Cardiac muscle cell (in vitro differentiated cells and primary cell): Measurements from ENCODE around the gene CDIPT. TPM values are rescaled to one million over a fixed set of nuclear protein-coding genes. Genes with fewer than 3 reads are reported as not detected.
"Not testable (repeated sequence)": the region's sequence is repeated elsewhere in the genome, so short reads cannot be mapped to it uniquely, and the experiment has no call there.

Experiments used
- DNase-seq, 2 donors: peaks; one replicate each; pipeline versions ENCODE4 v3.0.0 to v3.0.0-alpha.2; 2010 to 2017; ENCODE audit warnings: low read depth in 1 of 2, low spot score in 1 of 2
- H3K27ac ChIP-seq: fragments of 200-600 bp; sonication (generic); 2 replicates; pipeline ENCODE4 v1.5.1; 2016
- H3K27me3 ChIP-seq: fragments of 200-600 bp; sonication (generic); 2 replicates; pipeline ENCODE4 v1.6.0; 2016; ENCODE audit warnings: control low read depth
- H3K36me3 ChIP-seq: fragments of 200-600 bp; sonication (generic); 2 replicates; pipeline ENCODE4 v1.5.1; 2016; ENCODE audit warnings: control low read depth
- H3K4me1 ChIP-seq: fragments of 200-600 bp; sonication (generic); 2 replicates; pipeline ENCODE4 v1.8.1; 2017; ENCODE audit warnings: low read depth, mild to moderate bottlenecking, mixed run types
- H3K4me3 ChIP-seq: fragments of 200-600 bp; sonication (generic); 2 replicates; pipeline ENCODE4 v1.5.1; 2016; ENCODE audit warnings: mild to moderate bottlenecking
- H3K9me3 ChIP-seq: fragments of 200-600 bp; sonication (generic); 2 replicates; pipeline ENCODE4 v1.5.1; 2017; ENCODE audit warnings: low read depth, mild to moderate bottlenecking, control low read depth
- CTCF ChIP-seq: IDR thresholded peaks from 2 replicates; pipeline ENCODE4 v1.5.1; 2012; ENCODE audit warnings: low read depth, mild to moderate bottlenecking, low read length
- polyA plus RNA-seq: library from polyadenylated mRNA; unstranded; fragments of >200 nt; fragmentation: Nextera tagmentation; extraction: Ambion mirVana; gene quantifications from 2 replicates; pipeline ENCODE4 v1.2.1, GENCODE V29; 2016
- total RNA-seq: library from RNA; depleted of rRNA; stranded (reverse); fragments of >200 nt; gene quantifications from 2 replicates; pipeline ENCODE4 v1.2.3, GENCODE V29; 2016

The CDIPT gene, protein sequence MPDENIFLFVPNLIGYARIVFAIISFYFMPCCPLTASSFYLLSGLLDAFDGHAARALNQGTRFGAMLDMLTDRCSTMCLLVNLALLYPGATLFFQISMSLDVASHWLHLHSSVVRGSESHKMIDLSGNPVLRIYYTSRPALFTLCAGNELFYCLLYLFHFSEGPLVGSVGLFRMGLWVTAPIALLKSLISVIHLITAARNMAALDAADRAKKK
- total RNA-seq, result 138 and 139 TPM in 2 replicates
- 144 TPM in 2 replicates for polyA plus RNA-seq

DNA sequence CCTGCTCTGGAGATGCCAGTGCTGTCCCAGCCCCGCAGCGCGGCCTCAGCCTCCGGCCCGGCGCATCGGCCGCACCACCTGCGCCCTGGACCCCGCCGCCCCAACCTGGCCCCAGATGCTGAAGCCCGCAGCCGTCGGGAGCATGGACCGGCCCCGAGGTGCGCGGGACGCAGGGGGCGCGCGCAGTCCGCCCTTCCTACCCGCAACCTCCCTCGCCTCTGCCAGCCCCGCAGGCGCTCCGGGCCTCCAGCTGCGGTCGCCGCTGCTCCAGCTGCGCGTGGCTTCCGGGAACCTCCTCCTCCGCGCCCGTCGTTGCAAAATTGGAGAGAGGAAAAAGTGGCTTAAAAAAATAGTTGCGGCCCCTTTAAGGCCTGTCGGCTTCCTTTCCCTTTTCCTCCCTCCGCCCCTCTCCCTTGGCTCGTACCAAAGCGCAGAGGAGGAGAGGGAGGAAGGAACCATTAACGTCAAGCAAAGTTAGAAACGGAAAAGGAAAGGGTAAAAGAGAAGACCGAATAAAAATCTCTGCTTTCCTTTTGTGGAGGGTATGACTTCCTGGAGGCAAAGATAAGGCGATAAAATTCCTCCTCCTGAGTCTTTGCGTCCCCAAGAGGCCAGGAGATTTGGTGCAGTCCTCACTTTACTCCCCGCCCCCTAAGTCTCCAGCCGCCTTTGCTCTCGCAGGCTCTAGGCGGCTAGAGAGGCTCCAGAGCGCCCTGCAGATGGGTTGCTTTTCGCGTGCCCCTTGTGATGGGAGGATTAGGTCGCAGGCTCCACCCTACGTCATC lies at the start of gene CDIPT:
TSS of gene CDIPT (minus strand) at position 343 of the 785 bp plus-strand sequence. CDS start 369 bp downstream, outside the sequence.
- peak; percentile 51 for TF ChIP-seq CTCF
- peak; percentile 97 to 99 for DNase-seq

GRCh38 chr16:29912087-29912486 lies 49.1 kb upstream of the CDIPT start:
- Histone ChIP-seq H3K4me1 (no peaks in the 10 kb centered on the region), H3K9me3 (no peaks in the 10 kb centered on the region), H3K27ac (no peak overlapping the region), H3K4me3 (no peak overlapping the region), H3K27me3 (no peaks in the 10 kb centered on the region), H3K36me3 (no peaks in the 10 kb centered on the region)
- TF ChIP-seq CTCF, result no peak
- DNase-seq, result no peak

More for the DNA sequence above, at the start of gene CDIPT:
- Histone ChIP-seq H3K36me3 (peaks cover 5% of the 10 kb centered on the region), H3K27me3 (no peaks in the 10 kb centered on the region), H3K27ac (peak within 1 kb of the TSS; percentile 99), H3K9me3 (no peaks in the 10 kb centered on the region), H3K4me3 (peak within 1 kb of the TSS; percentile 88), H3K4me1 (no peaks in the 10 kb centered on the region)

DNA sequence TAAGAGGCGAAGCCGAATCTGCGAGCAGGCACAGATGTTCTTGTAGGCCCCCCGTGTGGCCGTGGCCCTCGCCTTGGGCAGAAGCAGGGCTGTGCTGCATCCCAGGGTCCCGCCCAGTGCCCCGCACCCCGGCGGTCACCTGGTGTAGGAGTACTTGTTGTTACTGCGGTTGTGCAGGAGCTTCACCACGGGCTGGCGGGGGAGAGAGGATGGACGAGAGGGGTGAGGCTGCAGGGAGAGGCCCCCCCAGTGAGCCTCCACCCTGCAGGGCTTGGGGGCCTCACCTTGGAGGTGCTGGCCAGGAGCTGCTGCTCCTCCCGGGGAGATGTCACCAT lies 48.6 kb upstream of the CDIPT start:
- Histone ChIP-seq H3K4me3 (no peak overlapping the region), H3K27me3 (no peaks in the 10 kb centered on the region), H3K36me3 (no peaks in the 10 kb centered on the region), H3K27ac (no peak overlapping the region), H3K9me3 (no peaks in the 10 kb centered on the region), H3K4me1 (no peaks in the 10 kb centered on the region)
- no peak for DNase-seq
- TF ChIP-seq CTCF, result no peak

GRCh38 chr16:29910819-29911675 lies 48.0 kb upstream of the CDIPT start:
- H3K9me3 ChIP-seq, result no peaks in the 10 kb centered on the region
- no peaks in the 10 kb centered on the region for H3K36me3 ChIP-seq
- DNase-seq, result no peak
- no peak for TF ChIP-seq CTCF
- no peak overlapping the region for H3K27ac ChIP-seq
- H3K27me3 ChIP-seq, result no peaks in the 10 kb centered on the region
- H3K4me3 ChIP-seq, result no peak overlapping the region
- H3K4me1 ChIP-seq, result no peaks in the 10 kb centered on the region

GRCh38 chr16:29909851-29910250 lies 46.8 kb upstream of the CDIPT start:
- not testable (repeated sequence) for H3K9me3 ChIP-seq, H3K27me3 ChIP-seq, H3K36me3 ChIP-seq, H3K4me1 ChIP-seq, H3K27ac ChIP-seq, DNase-seq, H3K4me3 ChIP-seq
